Measurements from ENCODE around the gene GIMAP2.

DNA sequence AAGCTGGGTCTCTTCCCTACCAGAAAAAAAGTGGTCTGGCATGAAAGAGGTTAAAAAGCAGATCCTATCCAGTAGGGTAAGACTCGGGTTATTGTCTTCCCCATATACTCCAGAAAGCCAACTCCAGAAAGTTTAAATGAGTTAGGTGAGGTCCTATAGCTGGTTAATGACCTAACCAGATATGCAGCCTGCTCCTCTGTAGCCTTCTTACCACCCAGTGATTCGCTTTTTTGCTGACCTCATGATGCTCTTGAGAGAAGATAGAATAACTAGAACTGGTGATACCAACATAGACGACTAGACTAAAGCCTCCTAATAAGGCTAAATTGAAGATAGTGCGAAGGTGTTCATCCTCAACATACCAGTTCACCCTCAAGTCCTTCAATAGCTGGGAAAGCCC lies 30.2 kb downstream of the GIMAP2 start:
- no peak for TF ChIP-seq ZNF274 (IDR thresholded peaks at IDR 0.05; ENCODE audit: low read depth, low read length)
- no peak for TF ChIP-seq SUZ12 (IDR thresholded peaks at IDR 0.05; ENCODE audit: extremely low read depth, insufficient read depth, insufficient read length)

All from NT2/D1 (cell line).